ENCODE data around the gene ARMH4.
"Not testable (repeated sequence)": the region's sequence is repeated elsewhere in the genome, so short reads cannot be mapped to it uniquely, and the experiment has no call there.

ARMH4 gene

DNA sequence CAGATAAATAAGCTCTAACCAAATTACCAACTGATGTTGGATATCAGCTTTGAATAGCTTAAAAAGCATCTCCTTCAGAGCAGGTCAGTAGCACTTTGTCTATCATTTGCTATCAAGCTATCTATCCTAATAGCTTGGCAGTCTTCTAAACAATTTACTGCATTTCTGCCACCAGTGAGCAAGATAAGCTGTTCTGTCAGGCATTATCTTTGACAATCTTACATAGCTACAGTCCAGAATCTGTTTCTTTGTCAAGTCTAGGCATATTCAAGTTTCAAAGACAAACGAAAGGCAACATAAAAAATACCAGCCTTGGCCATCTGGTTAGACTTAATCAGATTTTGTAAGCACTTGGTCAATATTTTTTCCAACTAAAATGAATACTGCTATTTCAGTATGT is 5.6 kb downstream of the ARMH4 start:
- DNase-seq (ENCODE audit: low read depth): no peak

DNA sequence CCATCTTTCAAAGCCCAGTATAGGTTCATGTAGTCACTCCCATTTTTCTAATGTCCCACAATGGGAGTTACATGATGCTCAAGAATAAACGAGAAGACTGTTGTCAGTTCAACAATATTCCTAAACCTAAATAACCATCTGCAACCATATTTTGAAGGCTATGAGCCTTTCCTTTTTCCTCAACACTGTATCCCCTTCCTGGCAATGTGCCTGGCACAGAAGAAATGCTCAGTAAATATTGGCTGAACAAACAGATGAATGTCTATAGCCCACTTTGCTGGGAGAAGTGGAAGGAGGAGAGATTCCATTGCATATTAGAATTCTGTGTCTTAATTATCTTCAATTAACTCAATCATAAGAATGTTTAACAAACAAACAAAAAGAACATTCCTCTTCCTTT is 6.1 kb downstream of the ARMH4 start:
- DNase-seq (ENCODE audit: low read depth): no peak

DNA sequence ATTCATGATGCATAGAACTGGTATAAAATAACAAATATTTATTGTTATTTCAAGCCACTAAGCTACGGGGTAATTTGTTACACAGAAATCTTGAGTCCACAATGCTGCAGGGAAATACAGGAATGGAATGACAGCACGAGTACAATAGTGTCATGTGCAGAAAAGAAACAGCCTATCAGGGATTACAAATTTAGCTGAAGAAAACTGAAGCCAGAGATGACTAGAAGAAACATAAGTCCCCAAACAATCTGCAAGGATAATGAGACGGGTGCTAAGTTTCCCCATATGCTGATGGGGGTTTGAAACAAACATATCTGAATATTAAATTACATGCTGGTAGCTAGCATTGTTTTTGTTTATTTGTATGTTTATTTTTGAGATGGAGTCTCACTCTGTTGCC is 8.9 kb downstream of the ARMH4 start:
- no peak for DNase-seq (ENCODE audit: low read depth)

DNA sequence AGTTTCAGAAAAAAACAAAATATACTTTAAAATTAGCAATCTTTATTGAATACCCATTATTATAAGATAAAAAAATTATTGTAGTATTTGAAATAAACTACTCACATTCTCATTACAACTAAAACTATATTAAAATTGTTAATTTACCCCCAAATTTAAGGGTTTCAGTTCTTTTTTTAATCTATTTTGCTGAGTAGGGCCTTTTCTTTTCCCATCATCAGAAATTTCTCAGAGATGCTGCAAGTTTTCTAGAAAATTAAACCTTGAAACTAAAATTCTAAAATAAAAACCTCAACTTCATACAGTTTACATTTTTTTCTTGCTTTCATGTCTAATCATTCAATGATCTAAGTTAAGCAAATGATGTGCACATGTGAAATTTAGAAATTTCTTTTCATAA is 10.1 kb downstream of the ARMH4 start:
- DNase-seq (ENCODE audit: low read depth): no peak

DNA sequence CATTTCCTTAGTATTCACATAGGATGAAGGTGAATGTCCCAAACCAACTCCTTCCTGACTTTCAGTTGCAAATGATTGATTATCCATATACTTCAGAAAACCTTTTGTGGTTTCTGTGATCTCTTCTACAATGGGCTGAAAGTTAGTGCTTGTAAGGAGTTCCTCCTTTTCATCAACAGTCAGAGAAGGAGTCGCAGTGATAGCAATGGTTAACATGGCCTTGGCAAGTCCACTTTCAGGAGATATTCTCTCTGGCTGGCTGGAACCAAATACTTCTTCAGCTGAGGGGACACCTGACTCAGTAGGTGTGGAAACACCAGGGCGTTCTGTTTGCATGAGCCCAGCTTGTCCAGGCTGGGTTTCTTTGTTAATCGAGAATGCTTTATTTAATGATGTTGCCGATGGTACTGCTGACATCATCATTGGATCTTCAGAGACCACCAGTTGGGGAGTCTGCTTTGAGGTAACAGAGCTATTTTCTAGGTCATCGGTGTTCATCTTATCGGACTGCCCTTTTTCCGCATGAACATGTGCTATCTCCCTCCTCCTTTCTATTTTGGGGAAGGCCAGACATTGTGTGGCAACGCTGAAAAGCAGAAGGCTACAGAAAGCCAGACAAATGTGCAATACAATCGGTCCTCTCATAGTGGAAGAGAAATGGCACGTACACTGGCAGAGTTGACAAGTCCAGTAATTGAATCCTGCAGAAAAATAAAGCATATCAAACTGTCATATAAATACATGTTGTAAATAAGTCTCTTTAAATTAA is 13.1 kb downstream of the ARMH4 start:
- DNase-seq (ENCODE audit: low read depth): no peak

DNA sequence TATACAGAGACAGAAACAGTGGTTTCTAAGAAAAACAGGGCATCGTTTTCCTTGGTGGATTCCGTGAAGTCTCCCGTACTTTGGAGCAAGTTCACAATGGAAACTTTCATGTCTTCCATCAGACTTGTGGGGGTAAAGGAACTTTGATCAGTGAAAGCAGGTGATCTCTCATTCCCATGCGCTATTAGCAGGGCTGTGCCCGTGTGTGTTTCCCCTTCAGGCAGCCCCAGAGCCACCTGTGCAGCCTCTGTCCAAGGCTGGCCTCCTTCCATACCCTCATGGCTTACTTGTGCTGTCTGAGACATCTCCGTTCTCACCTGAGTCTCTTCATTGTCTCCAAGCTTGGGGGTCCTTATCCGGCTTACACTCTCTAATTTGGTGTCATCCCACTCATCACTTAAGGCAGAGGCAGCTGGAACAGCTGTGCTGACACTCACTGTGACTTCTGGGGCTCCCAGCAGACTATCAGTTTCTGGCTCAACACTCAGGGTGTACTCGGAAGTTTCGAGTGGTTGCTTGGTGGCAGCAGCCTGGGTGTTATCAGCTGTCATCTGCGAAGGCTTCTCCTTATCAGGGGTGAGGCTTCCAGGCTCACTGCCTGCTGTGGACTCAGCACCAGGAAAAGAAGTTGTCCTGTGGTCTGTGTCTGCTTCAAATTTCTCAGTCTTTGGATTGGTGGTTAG is 13.8 kb downstream of the ARMH4 start:
- DNase-seq (ENCODE audit: low read depth): no peak

DNA sequence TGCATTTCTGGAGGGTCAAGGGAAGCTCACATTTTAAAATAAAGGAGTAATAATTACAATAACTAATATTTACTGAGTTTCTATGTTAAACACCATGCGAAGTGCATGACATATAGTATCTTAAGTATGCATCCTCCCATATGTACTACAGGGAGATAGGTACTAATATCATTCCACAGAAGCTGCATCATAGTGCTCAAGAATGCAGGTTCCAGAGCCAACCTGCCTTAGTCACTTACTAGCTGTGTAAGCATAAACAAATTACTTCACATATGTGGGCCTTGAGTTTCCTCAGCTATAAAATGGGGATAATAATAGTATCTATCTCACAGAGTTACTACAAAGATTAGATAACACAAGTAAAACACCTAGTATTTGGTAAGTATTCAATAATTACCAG is 18.3 kb downstream of the ARMH4 start:
- DNase-seq (ENCODE audit: low read depth): no peak

DNA sequence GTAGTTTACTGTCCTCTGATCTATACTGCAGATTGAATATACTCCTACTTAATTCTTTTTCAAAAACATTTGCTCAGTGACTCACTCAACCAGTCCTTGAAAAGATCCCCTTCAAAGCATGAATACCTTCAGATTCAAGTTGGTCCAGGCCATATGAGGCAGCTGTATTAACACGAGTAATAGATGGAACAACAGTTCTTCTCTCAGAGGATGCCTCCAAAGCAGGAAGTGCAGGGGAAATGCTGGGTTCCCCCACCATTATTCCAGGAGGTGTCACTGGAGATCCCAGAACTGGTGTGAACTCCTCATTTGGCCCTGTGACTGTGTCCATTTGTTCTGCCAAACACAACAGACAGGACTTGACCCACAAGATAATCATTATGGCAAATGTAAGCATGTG is 20.6 kb downstream of the ARMH4 start:
- no peak for DNase-seq (ENCODE audit: low read depth)

DNA sequence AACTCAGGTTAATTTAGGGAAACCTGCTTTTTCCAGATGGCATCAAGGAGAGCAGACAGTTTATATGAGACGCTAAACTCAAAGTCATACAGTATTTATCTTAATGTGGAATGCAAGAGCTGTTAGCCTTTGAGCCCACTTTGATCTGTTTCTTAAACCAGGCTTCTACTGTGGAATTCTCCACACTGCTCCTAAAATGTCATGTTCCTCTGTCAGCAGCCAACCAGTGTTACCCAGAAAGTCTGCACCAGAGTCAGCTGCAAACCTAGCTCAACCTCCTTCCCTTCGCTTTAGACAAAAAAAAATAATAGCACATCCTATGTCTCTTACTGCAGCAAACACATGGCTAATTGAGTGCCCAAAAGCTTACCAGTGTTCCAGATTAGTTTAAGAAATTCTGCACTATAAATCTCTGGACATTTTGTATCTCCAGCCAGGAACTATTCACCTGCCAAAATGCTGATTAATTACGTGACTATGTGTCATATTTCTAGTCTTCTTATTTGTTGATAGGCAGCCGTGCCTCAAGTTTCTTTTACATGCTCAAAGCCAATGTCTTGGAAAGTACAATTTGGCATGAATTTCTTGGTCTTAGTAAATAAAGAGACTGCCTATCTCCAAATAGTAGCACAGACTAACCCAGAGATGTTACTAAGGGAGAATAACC is 21.8 kb downstream of the ARMH4 start:
- no peak for DNase-seq (ENCODE audit: low read depth)

DNA sequence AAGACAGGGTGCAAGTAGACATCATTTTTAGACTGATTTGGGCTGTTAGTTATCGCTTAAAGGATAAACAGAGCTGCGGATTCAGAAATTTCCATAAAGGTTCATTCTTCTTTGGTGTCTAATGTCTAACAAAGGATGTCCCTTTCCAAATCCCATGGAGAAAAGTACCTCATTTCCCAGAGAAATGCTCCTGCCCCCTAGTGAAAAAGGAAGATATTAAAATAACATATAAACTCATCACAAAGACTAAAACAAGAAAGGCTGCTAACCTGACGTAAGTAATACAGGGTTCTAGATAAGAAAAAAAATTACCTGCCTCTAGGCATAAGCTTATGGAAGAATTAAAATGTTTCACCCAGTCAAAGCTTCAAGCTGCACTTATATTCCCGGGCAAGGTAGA is 22.8 kb downstream of the ARMH4 start:
- DNase-seq (ENCODE audit: low read depth): no peak

DNA sequence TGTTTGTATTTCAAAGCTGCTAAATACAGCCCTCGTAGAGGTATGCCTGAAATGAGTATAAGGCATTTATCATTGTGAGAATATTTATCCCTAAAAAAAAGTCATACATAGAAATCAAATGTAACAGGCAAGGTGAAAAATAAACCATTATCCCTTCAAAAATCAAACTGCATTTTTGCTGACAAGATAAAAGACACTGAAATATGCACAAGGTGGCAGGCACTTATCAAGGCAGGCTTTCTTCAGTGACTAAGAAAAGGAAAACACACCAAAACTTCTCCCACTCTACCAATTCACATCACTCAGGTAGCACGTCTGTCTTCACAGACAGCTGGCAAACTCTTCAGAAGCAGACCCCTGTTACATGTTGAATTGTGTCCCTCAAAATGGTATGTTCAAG is 23.6 kb downstream of the ARMH4 start:
- no peak for DNase-seq (ENCODE audit: low read depth)

DNA sequence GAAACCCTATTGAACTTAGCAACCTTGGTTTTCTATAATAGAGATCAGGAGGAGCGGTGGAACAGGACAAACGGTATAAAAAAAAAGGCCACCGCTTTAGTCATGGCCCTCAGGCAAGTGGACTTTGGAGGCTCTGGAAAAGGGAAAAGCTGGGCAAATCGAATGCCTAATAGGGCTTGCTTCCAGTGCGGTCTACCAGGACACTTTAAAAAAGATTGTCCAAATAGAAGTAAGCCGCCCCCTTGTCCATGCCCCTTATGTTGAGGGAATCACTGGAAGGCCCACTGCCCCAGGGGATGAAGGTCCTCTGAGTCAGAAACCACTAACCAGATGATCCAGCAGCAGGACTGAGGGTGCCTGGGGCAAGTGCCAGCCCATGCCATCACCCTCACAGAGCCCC is 29.5 kb downstream of the ARMH4 start:
- not testable (repeated sequence) for DNase-seq (ENCODE audit: low read depth)

DNA sequence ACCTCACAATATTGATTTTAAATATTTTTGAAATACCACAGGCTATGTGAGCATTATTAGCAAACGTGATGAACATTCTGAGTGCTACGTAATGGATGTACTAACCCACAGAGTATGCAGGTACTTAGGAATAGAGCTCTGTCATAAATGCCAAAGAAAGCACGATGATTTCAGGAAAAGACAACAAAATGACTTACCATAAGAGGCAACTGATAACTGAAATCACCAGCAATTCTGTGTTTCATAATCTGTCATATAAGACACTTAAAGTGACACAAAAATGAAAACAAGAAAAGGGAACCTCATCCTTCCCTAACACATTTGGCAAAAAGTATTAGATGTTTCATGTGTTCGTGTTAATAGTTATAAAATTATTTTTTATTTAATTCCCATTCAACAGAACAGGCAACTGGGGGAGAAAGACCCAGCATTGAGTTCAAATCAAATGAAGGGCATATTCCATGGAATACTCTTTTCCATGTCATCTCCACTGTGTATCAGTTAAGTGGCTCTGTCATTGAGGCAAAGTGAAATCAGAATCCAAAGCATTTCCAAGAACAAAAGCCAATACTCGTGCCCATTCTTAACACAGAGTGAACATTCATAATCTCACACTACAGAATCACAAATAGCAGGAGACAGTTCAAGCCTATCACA is 30.4 kb downstream of the ARMH4 start:
- no peak for DNase-seq (ENCODE audit: low read depth)

DNA sequence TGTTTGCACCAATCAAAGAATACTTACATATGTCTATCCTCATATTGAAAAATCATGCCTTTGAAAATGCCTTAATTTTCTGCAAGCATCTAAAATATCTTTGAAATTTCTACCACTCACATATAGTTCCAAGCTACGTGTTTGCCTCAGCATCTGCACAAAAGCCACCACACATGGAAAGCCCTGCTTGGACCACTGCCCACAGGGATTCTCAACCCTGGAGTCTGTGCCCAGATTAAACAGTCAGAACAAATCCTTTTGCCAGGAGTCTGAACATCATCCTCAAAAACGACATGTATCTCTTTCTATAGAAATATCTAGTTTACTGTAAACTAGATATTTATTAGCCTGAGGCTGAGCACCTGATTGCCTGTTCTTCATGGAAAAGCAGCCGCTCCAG is 32.6 kb downstream of the ARMH4 start:
- DNase-seq (ENCODE audit: low read depth): no peak

DNA sequence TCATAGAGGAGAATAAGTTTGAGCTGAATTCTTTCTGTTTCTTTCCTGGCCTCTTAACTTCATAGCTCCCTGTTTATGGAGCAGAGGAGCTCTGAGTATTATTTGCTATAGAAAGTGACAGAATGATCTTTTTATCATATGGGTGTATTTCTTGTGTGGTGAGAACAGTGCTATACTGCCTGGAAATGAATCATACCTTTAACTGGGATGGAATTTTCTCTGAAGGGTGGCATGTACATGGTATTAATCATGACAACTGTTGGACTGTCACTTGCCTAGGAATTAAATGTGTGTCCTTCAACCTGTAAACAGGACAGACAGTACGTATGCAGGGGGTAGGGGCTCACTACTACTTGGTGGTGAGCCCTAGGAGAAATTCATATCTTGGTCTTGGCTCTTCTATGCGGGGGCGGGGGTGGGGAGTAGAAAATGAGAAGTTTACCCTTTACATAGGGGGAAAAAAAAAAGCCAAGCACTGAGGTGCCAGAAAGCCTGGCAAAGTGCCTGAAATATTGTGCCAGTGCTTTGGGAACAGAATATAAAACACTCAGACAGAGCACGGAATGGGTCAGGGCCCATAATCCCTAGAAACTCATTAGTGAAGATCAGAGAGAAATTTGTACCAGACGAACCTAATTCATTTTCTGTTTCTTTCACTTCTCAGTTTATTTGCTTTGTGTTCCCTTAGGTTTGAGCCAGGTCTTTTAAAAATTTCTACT is 33.8 kb downstream of the ARMH4 start:
- no peak for DNase-seq (ENCODE audit: low read depth)

DNA sequence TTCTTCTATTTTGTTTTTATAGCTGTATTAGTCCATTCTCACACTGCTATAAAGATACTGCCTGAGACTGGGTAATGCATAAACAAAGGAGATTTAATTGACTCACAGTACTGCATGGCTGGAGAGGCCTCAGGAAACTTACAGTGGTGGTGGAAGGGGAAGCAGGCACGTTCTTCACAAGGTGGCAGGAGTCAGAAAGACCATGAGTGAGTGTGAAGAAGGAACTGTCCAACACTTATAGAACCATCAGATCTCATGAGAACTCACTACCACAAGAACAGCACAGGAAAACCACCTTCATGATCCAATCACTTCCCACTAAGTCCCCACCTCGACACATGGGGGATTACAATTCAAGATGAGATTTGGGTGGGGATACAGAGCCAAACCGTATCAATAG is 42.3 kb downstream of the ARMH4 start:
- DNase-seq (ENCODE audit: low read depth): no peak

DNA sequence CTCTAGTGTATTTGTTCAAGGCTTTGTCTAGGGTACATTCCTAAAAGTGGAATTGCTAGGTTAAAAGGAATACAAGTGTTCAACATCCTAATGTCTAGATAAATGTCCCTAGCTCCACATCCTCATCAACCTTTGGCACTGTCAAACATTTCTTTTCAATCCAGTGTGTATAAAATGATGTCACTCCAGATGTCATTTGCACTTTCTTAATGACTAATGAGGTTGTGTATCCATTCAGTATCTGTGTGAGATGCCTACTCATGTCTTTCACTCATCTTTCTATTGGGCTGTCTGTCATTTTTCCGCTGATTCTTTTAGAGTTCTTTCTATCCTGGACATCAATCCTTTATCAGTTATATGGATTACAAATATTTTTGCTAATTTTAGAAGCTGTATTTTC is 43.3 kb downstream of the ARMH4 start:
- DNase-seq (ENCODE audit: low read depth): no peak

DNA sequence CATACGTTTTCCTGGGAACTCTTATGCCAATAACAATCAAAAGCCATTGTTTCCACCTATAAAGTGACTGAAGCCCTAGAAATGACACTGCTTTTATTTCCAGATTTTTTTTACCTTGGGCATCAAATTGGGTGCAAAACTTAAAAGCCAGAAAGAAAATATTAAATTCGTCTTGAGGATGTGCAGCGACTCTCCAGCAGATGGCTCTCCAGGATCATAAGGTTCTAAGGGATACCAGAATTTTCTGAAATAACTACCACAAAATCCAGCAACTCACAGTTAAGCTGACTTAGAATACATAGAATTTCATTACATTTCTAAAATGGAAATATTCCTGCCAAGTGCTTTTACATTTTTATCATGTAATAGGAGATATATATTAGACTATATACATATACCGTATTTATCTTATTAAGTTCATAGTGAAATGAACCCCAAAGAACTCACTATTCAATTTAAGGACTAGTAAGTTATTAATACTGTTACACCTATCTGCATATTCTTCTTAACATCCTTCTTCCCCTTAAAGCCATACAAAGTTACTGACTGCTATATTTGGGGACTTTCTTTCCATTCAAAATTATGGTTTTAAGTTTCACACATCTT is 44.0 kb downstream of the ARMH4 start:
- no peak for DNase-seq (ENCODE audit: low read depth)

DNA sequence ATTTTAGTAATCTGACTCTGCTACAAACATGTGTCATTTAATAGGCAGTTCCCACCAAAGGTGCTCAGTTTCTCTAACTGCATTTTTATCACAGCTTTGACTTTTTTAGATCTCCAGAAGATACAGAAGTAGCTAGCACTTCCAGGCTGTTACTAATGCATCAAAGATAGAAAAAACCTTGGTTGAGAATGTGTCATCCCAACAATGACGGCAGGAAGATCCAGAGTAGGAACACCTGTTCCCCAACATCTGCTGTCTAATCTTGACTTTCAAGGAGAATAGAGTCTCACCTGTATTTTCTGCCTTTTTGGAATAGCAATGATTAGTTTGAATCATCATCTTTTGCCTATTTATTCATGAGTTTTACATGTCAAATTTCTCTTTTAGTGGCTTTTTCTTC is 45.0 kb downstream of the ARMH4 start:
- no peak for DNase-seq (ENCODE audit: low read depth)

DNA sequence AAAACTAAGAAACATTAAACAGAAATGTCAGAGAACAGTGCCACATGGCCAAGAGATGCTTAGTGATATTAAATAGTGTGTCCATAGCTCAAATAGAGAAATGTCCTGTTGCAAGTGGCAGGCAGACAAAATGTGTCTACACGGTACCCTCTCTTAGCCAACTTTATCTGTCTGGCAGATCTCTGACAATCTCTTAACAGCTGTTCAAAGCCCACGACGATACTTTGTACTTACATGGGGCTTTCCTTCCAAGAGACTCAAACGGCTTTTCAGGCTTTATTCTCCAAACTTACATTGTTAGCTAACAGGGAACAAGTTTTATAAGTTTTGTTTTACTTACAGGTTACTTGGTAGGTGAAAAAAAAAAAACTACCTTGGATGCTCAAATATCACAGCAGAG is 45.6 kb downstream of the ARMH4 start:
- DNase-seq (ENCODE audit: low read depth): no peak

DNA sequence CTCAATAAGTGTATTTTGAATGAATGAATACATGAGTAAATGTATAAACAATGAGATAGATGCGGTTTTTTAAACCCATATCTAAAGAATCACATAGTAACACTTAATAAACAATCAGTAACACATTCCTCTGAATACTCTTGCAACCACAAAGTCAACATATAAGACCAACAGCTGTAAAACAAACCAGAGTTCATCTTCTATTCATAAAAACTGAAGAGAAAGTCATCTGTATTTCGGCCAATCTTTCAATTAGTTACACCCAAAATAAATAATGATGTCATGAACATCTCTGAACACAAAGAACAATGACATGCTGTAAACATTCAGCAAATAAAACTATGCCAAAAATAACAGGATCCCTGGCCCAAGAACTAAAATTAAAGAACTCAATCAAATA is 47.2 kb downstream of the ARMH4 start:
- no peak for DNase-seq (ENCODE audit: low read depth)

Measured in activated T-helper 1 cell treated with Interleukin-2 at 50 U/mL for 16 hours (primary cell).